GM21576 (cell line): ENCODE measurements around the gene CRACR2A.

ENCODE experiments used
- ATAC-seq: cut with Tn5 transposase; IDR thresholded peaks from one replicate; pipeline ENCODE4 v1.9.1; 2021; ENCODE audit warnings: mild to moderate bottlenecking, moderate library complexity; ENCODE audit not compliant: unreplicated experiment

The CRACR2A gene

GRCh38 chr12:3600039-3600720 is 152.7 kb downstream of the CRACR2A start:
- ATAC-seq: no peak

GRCh38 chr12:3598896-3599860 is 153.7 kb downstream of the CRACR2A start:
- no peak for ATAC-seq

GRCh38 chr12:3597526-3598210 is 155.2 kb downstream of the CRACR2A start:
- ATAC-seq: no peak

- no peak for ATAC-seq
These were observed 156.1 kb downstream of the CRACR2A start for GRCh38 chr12:3596703-3597415.

- no peak for ATAC-seq
These were observed 157.2 kb downstream of the CRACR2A start for GRCh38 chr12:3595721-3596120.

GRCh38 chr12:3594966-3595365 is 157.9 kb downstream of the CRACR2A start:
- ATAC-seq: no peak

- ATAC-seq: no peak
These were observed 158.9 kb downstream of the CRACR2A start for GRCh38 chr12:3593906-3594483.

GRCh38 chr12:3592856-3593625 is 159.9 kb downstream of the CRACR2A start:
- ATAC-seq: no peak

GRCh38 chr12:3589745-3590144 is 163.2 kb downstream of the CRACR2A start:
- no peak for ATAC-seq

GRCh38 chr12:3587402-3588013 is 165.4 kb downstream of the CRACR2A start:
- no peak for ATAC-seq

- no peak for ATAC-seq
These were observed 169.1 kb downstream of the CRACR2A start for GRCh38 chr12:3583656-3584334.

- no peak for ATAC-seq
These were observed 172.7 kb downstream of the CRACR2A start for GRCh38 chr12:3580094-3580749.

GRCh38 chr12:3579446-3580093 is 173.3 kb downstream of the CRACR2A start:
- ATAC-seq: no peak

GRCh38 chr12:3578557-3578956 is 174.4 kb downstream of the CRACR2A start:
- ATAC-seq: no peak

GRCh38 chr12:3576891-3577290 is 176.0 kb downstream of the CRACR2A start:
- ATAC-seq: no peak

- no peak for ATAC-seq
These were observed 177.9 kb downstream of the CRACR2A start for GRCh38 chr12:3574986-3575385.

- ATAC-seq: no peak
These were observed 180.3 kb downstream of the CRACR2A start for GRCh38 chr12:3572560-3572959.

- ATAC-seq: no peak
These were observed 181.2 kb downstream of the CRACR2A start for GRCh38 chr12:3571724-3572123.
